ENCODE results near the gene PDE3A.

The PDE3A gene

GRCh38 chr12:20722142-20722541, 353.8 kb downstream of the PDE3A start:
- DNase-seq (ENCODE audit: extremely low read depth, low read depth) = no peak
- no peak for TF ChIP-seq CTCF (IDR thresholded peaks at IDR 0.05; ENCODE audit: low read depth, low read length, missing control alignments)
- no peak overlapping the region for H3K4me3 ChIP-seq (replicated peaks; ENCODE audit: low read depth, low read length)

- no peak overlapping the region for H3K4me3 ChIP-seq (replicated peaks; ENCODE audit: low read depth, low read length)
- DNase-seq (ENCODE audit: extremely low read depth, low read depth) = no peak
- TF ChIP-seq CTCF (IDR thresholded peaks at IDR 0.05; ENCODE audit: low read depth, low read length, missing control alignments) = no peak
Measured at GRCh38 chr12:20731274-20731673, 362.9 kb downstream of the PDE3A start.
